C4-2B (cell line): ENCODE results near the gene ABHD15.

Experiments
- H3K27ac ChIP-seq: fragments of 450-650 bp; 2 replicates; pipeline ENCODE4 v1.5.1; 2017
- ZFX ChIP-seq: fragments of 450-650 bp; IDR thresholded peaks from 2 replicates; pipeline ENCODE4 v1.6.1; 2017
- TF ChIP-seq, protein P1 (sequence below): fragments of 450-650 bp; conservative IDR thresholded peaks from 2 replicates; pipeline ENCODE4 v1.5.1; 2017; ENCODE audit warnings: mild to moderate bottlenecking

Gene ABHD15

DNA sequence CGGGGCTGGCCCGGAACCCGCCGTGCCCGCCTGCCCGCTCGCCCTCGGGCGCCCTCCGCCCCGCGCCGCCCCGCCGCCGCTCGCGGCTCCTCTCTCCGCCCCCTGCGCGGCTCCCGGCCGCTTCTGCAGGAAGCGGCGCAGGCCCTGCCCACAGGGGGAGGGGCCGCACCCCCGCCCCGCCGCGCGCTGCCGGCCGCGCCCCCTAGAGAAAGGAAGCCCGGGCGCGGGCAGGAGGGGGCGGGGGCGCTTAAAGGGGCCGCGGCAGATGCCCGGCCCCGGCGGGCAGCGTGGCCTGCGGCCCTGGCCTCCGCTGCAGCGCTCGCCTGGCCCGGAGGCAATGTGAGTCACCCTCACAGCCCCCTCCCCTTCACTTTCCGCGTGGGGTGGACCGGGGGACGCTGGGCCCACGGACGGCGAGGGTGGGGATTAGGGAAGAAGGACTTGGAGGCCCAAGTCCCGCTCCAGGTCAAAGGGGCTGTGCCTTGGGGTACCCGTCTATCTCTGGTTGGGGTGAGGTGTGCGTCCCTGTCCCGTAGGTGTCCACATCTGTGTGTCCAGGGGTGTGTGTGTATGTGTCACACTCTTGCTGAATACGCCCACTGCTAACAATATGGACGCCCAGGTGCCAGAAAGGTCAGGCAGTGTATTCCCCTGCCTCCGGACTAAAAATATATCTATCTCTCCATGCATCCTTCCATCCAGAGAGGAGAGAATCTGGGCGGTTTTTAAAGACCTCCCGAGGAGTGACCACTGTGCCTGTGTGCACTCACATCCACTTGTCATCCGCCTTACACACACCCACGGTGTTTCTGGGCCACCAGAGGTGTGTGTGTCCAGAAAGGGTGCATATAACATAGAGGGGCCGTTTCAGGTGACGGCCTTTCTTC is 22.9 kb upstream of the ABHD15 start, which contains the start of gene GIT1:
GIT1 (minus strand) TSS at position 125 of the 887 bp plus-strand sequence. CDS start 270 bp downstream, outside the sequence.
- peak within 1 kb of the TSS; percentile 89 for H3K27ac ChIP-seq
- TF ChIP-seq, protein P1, sequence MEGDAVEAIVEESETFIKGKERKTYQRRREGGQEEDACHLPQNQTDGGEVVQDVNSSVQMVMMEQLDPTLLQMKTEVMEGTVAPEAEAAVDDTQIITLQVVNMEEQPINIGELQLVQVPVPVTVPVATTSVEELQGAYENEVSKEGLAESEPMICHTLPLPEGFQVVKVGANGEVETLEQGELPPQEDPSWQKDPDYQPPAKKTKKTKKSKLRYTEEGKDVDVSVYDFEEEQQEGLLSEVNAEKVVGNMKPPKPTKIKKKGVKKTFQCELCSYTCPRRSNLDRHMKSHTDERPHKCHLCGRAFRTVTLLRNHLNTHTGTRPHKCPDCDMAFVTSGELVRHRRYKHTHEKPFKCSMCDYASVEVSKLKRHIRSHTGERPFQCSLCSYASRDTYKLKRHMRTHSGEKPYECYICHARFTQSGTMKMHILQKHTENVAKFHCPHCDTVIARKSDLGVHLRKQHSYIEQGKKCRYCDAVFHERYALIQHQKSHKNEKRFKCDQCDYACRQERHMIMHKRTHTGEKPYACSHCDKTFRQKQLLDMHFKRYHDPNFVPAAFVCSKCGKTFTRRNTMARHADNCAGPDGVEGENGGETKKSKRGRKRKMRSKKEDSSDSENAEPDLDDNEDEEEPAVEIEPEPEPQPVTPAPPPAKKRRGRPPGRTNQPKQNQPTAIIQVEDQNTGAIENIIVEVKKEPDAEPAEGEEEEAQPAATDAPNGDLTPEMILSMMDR, result no peak
- peak; percentile 25 for TF ChIP-seq ZFX

DNA sequence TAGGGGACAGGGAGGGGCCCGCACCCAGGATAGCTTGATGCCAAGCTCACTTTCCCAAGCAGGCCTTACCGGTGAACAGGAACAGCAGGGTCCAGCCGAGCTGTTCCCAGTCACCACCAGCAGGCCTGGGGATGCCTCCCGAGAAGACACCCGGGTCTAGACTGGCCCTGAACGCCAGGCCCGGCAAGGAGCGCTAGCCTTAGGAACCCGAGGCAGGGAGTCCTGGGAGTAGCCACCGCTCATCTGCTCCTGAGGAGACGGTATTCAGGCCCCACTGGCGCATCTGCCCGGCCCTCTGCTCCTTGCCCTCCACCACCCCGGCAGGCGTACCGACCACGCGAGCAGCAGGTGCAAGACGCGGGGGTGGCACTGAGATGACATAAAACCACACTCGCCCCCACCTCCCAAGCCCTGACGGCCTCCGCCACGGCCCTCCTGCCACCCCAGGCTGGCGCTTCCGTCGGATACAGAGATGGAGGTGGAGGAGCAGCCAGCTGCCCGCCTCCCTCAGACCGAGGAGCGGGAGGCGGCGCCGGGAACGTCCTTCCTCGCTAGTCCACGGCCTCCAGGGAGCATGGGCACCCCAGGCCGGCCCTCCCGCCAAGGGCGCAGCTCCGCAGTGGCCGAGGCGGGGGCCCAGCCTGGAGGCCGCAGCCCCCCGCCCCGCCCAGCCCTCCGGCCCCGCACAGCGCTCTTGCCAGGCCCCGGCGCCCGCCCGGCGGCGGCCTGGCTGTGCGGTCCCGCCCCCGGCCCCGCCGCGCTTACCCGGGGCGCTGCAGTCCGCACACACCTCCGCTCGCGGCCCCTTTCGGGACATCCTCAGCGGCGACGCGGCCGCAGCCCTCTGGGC is 21.9 kb upstream of the ABHD15 start:
- TF ChIP-seq, protein P1, result no peak
- peak; percentile 81 for TF ChIP-seq ZFX
- H3K27ac ChIP-seq, result peak overlapping the region; percentile 89

DNA sequence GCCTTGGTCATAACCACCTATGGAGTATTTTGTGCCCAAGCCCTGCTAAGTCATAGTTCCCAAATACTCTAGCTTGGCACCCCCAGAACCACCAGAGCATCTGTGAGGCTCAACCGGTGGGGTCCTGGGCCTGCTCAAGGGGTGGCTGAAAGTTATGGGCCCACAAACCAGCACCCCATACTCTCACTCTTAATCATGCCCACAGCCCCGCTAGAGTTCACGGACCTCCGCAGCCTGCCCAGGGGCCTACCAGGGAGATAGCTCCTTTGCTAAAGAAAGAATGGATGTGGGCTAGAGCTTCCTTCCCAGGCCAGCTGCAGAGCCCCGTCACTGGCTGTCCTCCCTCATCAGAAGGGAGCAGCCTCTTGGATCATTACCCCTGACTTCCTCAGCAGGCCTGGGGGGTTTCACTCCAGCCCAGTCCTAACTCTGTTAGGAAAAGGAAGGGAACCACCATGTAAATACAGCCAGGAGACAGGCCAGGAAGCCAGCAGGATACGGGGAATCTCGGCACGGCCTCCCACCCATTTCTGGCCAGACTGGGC is 21.3 kb upstream of the ABHD15 start:
- peak overlapping the region; percentile 89 for H3K27ac ChIP-seq
- TF ChIP-seq, protein P1, result no peak
- TF ChIP-seq ZFX, result no peak

DNA sequence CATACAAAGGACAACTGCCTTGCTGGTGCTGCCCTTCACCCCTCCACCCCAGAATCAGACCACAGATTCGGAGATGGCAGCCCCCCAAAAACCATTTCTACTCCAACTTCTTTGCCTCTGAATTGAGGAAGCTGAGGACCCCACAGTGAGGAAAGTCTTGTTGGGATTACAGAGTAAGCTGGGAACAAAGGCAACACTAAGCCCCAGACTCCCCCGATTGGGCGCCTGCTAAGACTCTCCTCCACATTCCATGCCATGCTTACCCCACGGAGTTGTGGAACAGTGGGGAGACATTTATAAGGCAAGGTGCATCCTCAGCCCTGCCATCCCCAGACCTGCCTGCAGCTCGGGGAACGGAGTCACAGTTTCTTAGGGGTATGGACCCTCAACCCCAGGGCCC is 20.8 kb upstream of the ABHD15 start:
- TF ChIP-seq, protein P1, result no peak
- no peak for TF ChIP-seq ZFX
- H3K27ac ChIP-seq, result peak overlapping the region; percentile 89; the same call in 1 of the 2 replicates

DNA sequence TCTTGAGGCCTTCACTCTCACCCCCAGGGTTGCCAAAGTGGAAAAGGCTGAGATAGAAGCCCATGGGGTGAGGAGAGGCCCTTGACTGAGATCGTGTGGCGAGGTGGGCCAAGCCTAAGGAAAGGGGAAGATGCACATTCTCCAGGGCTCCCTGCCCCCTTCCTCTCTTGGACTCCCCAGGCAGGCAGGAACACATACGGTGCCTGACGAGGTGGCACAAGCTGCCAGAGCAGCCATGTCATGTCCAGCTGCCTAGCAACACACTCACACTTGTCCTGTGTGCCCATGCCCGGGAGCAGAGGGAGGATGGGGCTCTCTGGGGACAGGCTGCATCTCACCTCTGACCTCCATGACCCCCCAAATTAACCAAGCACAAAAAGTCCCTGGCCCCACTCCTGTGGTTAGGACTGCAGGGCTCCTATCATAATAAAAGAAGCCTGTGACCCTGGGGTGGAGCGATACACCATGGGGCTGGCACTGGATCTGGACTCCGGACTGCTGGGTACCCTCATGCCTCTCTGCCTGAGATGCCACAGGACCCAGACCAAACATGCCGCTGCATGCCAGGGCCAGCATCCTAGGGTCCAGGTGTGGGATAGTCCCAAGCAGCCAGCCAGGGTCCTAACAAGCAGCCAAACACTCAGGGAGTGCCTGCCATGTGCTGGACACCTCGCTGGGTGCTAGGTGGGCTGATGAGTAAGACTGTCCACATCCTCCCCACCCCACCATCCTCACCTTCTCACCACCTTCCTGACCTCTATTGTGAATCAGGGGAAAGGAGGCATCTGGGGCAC is 20.0 kb upstream of the ABHD15 start:
- no peak overlapping the region; the same call in 1 of the 2 replicates for H3K27ac ChIP-seq
- TF ChIP-seq, protein P1, result no peak
- no peak for TF ChIP-seq ZFX

DNA sequence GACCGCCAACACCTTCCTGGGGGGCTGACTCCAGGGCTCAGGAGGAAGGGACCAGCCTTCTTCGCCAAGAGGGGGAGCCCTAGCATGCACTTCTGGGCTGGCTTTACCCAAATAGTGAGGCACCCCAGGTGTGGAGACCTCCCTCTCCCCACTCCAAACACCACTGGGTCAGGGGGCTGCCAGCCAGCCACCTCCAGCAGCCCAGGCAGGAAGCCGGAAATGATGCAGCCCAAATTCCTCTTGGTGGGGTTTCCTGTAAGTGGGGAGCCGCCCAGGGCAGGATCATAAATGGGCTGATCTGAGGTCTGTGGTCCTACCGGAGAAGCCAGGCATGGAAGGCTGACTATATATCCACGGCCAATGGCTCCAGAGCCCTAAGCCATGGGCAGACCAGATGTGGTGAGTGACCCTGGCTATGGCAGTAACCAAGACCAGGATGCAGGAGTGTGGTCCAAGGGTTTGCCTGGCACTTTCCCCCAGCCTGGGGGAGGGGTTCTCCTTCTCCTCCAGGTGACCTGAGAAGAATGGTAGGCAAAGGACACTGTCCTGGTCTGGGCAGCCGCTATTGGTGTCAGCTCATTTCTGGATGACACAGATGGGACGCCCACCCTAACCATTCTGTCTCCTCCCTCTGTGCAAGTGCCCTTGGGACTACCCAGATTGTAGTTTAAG is 18.4 kb upstream of the ABHD15 start:
- TF ChIP-seq ZFX, result no peak
- TF ChIP-seq, protein P1, result peak; percentile 21
- no peak overlapping the region for H3K27ac ChIP-seq
